IPS-15b (cell line): ENCODE data around the gene TAGAP.

ENCODE experiments used
- H3K27me3 ChIP-seq: one replicate; pipeline ENCODE4 v1.6.1; 2013; ENCODE audit warnings: low read length; ENCODE audit not compliant: control insufficient read depth, insufficient read depth
- H3K36me3 ChIP-seq: one replicate; pipeline ENCODE4 v1.6.1; 2013; ENCODE audit warnings: low read length; ENCODE audit not compliant: control insufficient read depth, insufficient read depth
- H3K4me1 ChIP-seq: one replicate; pipeline ENCODE4 v1.6.1; 2013; ENCODE audit warnings: mild to moderate bottlenecking, low read length; ENCODE audit not compliant: control insufficient read depth, insufficient read depth
- H3K4me3 ChIP-seq: one replicate; pipeline ENCODE4 v1.5.1; 2013; ENCODE audit warnings: low read depth, low read length
- H3K9ac ChIP-seq: one replicate; pipeline ENCODE4 v1.6.1; 2013; ENCODE audit warnings: low read depth, mild to moderate bottlenecking, low read length
- H3K9me3 ChIP-seq: one replicate; pipeline ENCODE4 v1.6.1; 2013; ENCODE audit warnings: mild to moderate bottlenecking, low read length; ENCODE audit not compliant: control insufficient read depth, insufficient read depth

TAGAP gene

GRCh38 chr6:159056432-159056831 lies 11.6 kb upstream of the TAGAP start:
- H3K9me3 ChIP-seq = no peaks in the 10 kb centered on the region
- no peaks in the 10 kb centered on the region for H3K27me3 ChIP-seq
- H3K4me3 ChIP-seq = no peak overlapping the region
- no peaks in the 10 kb centered on the region for H3K4me1 ChIP-seq
- no peaks in the 10 kb centered on the region for H3K36me3 ChIP-seq
- H3K9ac ChIP-seq = no peak overlapping the region

DNA sequence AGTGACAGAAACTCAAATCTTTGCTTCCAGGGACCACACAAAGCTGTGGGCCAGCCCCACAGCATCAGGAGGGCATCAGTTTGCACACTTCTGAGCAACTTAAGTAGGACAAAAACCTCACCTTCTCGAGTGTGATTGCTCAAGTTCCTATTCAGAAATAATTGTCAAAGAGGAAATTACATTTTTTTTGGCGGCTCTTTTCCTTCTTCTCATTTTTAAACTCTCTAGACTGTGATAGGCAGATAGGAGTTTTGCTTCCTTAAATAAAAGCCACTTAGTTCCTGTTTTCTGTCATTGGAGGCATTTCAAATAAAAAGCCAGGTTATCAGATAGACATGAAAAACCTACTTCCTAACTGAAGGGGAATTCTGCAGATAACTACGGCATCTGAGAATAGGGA lies 11.2 kb upstream of the TAGAP start:
- H3K9ac ChIP-seq = no peak overlapping the region
- H3K4me1 ChIP-seq = no peaks in the 10 kb centered on the region

GRCh38 chr6:159053781-159054398 lies 9.1 kb upstream of the TAGAP start:
- H3K9me3 ChIP-seq = no peaks in the 10 kb centered on the region
- H3K9ac ChIP-seq = no peak overlapping the region
- no peaks in the 10 kb centered on the region for H3K27me3 ChIP-seq
- H3K36me3 ChIP-seq = no peaks in the 10 kb centered on the region
- H3K4me3 ChIP-seq = no peak overlapping the region
- H3K4me1 ChIP-seq = no peaks in the 10 kb centered on the region

More for the DNA sequence above, 11.2 kb upstream of the TAGAP start:
- Histone ChIP-seq H3K4me3 (no peak overlapping the region), H3K9me3 (no peaks in the 10 kb centered on the region), H3K27me3 (no peaks in the 10 kb centered on the region), H3K36me3 (no peaks in the 10 kb centered on the region)

GRCh38 chr6:159052720-159053119 lies 7.9 kb upstream of the TAGAP start:
- Histone ChIP-seq H3K4me1 (no peaks in the 10 kb centered on the region), H3K36me3 (no peaks in the 10 kb centered on the region), H3K4me3 (no peak overlapping the region), H3K27me3 (no peaks in the 10 kb centered on the region), H3K9me3 (no peaks in the 10 kb centered on the region), H3K9ac (no peak overlapping the region)

DNA sequence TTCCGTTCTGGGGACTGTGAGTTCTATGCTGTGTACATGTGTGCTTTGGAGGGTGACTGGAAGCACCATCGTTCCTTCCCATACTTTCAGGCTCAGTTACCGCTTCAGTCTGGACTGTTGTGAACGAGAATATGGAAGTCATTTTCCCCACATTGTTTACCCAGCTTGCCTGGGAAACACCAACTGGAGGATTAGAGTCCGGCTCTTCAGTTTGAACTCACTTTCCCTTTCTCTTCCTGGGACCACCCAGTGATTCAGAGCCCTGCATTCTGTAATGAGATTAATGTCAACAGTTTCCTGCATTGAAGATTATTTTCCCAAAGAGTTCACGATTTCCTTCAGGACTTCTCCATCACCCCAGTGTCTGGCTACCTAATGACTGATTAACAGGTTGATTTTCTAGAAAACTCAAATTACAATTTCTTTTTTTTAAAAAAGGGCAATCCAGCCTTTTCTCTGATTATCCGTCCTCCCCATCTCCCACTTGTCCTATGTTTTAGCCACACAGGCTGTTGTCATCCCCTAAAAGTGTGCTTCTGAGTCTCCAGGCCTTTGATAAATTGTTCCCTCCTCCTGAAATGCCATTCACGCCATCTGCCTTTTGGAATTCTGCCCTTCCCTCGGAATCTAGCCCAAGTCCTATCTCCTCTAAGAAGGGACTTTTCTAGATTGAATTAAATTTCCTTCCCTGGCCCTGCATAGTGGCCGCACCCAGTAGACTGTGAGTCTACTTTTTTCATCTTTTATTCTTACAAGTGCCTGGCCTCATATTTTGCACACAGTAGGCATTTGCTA lies 3.3 kb upstream of the TAGAP start:
- Histone ChIP-seq H3K9ac (no peak overlapping the region), H3K4me3 (no peak overlapping the region), H3K36me3 (no peaks in the 10 kb centered on the region), H3K27me3 (no peaks in the 10 kb centered on the region), H3K9me3 (no peaks in the 10 kb centered on the region), H3K4me1 (no peaks in the 10 kb centered on the region)

- Histone ChIP-seq H3K27me3 (no peaks in the 10 kb centered on the region), H3K9ac (no peak overlapping the region)
Observed at GRCh38 chr6:159045801-159046200, 1.0 kb upstream of the TAGAP start.

DNA sequence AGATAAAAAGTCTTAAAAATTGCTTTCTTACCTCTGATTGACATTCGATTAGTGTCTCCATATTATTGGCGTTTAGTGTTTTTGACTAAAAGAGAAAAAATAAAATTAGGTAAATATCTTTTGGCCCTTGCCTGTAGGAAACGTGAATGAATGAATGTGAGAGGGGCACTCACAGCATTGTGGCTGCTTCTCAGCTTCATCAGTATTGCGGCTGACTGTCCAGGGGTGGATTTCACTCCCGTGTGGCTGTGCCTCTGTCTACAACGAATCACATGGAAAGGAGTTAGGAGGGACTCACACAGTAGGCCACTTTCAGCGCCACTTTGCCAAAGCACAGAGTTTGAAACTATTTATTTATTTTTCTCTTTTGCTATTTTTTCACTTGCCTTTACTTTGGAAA lies 844 bp downstream of the TAGAP start:
- Histone ChIP-seq H3K4me1 (peaks cover 2% of the 10 kb centered on the region), H3K36me3 (no peaks in the 10 kb centered on the region), H3K9ac (no peak overlapping the region), H3K9me3 (no peaks in the 10 kb centered on the region), H3K4me3 (no peak overlapping the region), H3K27me3 (no peaks in the 10 kb centered on the region)

More at GRCh38 chr6:159045801-159046200, 1.0 kb upstream of the TAGAP start:
- Histone ChIP-seq H3K9me3 (no peaks in the 10 kb centered on the region), H3K36me3 (no peaks in the 10 kb centered on the region), H3K4me1 (peaks cover 2% of the 10 kb centered on the region), H3K4me3 (no peak overlapping the region)

DNA sequence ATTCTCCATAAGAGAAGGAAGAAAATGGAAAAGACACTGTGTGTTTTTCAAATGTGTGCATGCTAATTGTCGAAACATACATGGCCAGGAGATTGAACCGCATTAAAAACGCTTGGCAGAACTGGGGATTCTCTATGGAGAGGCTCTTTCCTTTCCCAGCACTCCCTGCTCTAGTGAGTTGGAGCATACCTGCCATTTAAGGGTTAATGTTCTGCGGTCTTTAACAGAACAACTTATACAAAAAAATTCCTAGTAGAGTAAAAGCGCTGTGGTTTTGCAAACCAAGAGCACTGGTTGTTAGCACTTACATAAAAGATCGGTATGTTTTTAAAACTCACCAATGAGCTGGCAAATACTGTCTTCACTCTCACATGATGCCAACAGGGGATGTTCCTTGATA lies 1.5 kb downstream of the TAGAP start:
- Histone ChIP-seq H3K4me3 (no peak overlapping the region), H3K9ac (no peak overlapping the region), H3K4me1 (peaks cover 2% of the 10 kb centered on the region), H3K9me3 (no peaks in the 10 kb centered on the region), H3K36me3 (no peaks in the 10 kb centered on the region), H3K27me3 (no peaks in the 10 kb centered on the region)

GRCh38 chr6:159042826-159043181 lies 2.0 kb downstream of the TAGAP start:
- no peaks in the 10 kb centered on the region for H3K27me3 ChIP-seq
- no peak overlapping the region for H3K9ac ChIP-seq
- no peak overlapping the region for H3K4me3 ChIP-seq
- no peaks in the 10 kb centered on the region for H3K9me3 ChIP-seq
- H3K4me1 ChIP-seq = peaks cover 2% of the 10 kb centered on the region
- H3K36me3 ChIP-seq = no peaks in the 10 kb centered on the region

GRCh38 chr6:159042003-159042825 lies 2.6 kb downstream of the TAGAP start:
- Histone ChIP-seq H3K4me1 (peaks cover 2% of the 10 kb centered on the region), H3K27me3 (no peaks in the 10 kb centered on the region), H3K9ac (no peak overlapping the region), H3K36me3 (no peaks in the 10 kb centered on the region), H3K9me3 (no peaks in the 10 kb centered on the region), H3K4me3 (no peak overlapping the region)

GRCh38 chr6:159041181-159041580 lies 3.6 kb downstream of the TAGAP start:
- no peak overlapping the region for H3K4me3 ChIP-seq
- peaks cover 2% of the 10 kb centered on the region for H3K4me1 ChIP-seq
- no peaks in the 10 kb centered on the region for H3K36me3 ChIP-seq
- no peaks in the 10 kb centered on the region for H3K9me3 ChIP-seq
- H3K27me3 ChIP-seq = no peaks in the 10 kb centered on the region
- H3K9ac ChIP-seq = no peak overlapping the region
